ENCODE measurements around the gene GSTCD.
"Not testable (repeated sequence)": the region's sequence is repeated elsewhere in the genome, so short reads cannot be mapped to it uniquely, and the experiment has no call there.

The GSTCD gene

DNA sequence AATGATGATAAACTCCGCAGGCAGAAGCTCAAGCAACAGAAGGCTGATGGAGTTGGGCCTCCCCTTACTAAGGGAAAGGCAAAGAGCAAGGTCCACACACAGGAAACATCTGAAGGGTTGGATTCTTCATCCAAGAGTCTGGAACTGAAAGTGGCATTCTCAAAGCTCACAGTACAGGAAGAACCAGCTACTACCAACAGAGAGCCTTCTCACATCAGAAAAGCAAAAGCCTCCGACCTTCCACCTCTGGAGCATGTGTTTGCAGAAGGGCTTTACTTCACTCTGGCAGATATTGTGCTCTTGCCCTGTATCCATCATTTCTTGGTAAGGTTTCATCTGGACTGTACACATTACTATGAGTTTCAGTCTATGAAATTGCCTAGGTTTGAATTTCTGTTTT is 10.6 kb downstream of the GSTCD start:
- no peak for DNase-seq

DNA sequence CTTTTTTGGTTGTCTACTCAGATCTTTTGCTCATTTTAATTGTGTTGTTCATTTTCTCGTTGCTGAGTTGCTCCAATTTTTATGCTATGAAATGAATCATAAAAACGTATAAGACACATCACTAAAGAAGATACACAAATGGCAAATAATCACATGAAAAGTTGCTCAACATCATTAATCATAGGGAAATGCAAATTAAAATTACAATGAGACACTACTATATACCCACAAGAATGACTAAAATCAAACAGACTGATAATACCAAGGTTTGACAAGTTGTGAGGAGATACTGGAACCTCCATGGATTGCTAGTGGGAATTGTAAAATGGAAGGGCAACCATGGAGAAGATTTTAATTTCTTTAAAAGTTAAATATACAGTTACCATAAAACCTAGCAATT is 17.0 kb downstream of the GSTCD start:
- no peak for DNase-seq

DNA sequence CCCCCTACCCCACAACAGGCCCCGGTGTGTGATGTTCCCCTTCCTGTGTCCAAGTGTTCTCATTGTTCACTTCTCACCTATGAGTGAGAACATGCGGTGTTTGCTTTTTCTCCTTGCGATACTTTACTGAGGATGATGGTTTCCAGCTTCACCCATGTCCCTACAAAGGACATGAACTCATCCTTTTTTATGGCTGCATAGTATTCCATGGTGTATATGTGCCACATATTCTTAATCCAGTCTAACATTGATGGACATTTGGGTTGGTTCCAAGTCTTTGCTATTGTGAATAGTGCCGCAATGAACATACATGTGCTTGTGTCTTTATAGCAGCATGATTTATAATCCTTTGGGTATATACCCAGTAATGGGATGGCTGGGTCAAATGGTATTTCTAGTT is 21.3 kb downstream of the GSTCD start:
- not testable (repeated sequence) for DNase-seq

DNA sequence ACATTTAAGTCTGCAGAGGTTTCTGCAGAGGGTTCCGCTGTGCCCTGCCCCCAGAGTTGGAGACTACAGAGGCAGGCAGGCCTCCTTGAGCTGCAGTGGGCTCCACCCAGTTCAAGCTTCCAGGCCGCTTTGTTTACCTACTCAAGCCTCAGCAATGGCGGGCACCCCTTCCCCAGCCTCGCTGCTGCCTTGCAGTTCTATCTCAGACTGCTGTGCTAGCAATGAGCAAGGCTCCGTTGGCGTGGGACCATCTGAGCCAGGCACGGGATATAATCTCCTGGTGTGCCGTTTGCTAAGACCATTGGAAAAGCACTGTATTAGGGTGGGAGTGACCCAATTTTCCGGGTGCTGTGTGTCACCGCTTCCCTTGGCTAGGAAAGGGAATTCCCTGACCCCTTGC is 26.6 kb downstream of the GSTCD start:
- DNase-seq: not testable (repeated sequence)

DNA sequence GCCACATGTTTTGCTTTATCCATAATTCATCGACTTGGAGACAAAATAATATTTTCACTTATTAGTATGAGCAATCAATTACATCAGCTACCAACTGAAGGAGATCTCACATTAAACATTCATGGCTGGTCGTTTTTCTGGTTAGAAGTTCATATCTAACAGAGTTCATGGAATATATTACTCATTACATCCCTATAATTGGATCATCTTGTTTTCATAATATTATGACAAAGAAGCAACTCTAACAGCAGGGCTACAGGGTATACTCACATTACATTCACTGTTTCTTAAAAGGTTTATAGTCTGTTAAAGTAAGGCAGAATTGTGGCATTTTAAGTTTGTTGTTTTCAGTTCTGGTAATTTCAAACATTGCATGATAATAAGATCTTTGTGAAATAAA is 33.0 kb downstream of the GSTCD start:
- DNase-seq: peak; percentile 11

DNA sequence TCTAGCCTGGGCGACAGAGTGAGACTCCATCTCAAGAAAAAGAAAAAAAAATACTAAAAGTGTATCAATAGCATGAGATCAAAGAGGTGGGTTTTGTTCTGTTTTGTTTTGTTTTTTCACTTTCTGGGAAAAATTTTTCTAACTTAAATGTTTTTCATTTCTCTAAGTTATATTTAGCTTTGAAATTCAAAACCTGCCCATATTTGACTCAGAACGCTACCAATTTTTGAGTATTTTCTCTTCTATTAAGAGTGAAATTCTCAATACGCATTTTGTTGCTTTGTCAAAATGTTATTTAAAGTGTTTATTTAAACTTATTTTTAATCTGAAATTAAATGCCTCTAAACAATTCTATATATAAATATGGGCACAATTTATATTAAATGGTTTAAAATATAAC is 39.6 kb downstream of the GSTCD start:
- no peak for DNase-seq

DNA sequence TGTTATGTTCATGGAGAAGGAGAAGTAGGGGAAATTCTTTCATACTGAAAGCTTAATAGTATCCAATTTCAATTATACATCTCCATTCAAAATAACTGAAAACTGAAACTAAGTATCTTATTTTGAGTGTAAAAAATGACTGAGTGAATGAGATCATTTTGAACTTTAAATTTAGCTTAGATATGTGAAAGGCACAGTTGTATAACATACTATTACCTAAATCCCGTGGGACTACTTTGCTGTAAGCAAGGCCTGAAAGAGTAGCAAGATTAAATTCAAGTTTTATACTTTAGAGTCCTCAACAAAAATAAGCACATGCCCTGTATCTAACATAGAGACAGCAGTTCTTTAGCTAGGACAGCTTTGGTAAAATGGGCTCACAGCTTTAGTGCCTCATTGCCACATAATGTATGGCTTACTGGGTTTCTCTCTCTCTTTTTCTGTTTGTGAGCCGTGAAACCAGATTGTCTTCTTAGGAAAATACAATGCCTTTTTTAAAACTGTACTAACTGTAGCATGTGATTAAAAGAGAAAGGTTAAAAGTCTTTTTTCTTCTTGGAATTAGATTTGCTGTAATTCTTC is 43.2 kb downstream of the GSTCD start:
- DNase-seq: no peak

DNA sequence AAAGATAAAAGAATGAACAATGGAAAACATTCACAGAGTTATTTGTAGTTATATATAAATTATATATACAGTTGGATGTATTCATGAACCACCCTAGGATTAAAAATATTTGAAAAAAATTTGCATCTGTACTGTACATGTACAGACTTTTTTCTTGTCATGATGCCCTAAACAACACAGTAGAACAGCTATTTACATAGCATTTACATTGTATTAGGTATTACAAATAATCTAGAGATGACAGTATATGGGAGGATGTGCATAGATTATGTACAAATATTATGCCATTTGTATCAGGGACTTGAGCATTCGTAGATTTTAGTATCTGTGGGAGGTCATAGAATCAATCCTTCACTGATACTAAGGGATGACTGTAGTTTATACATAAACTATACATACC is 44.8 kb downstream of the GSTCD start:
- DNase-seq: no peak

DNA sequence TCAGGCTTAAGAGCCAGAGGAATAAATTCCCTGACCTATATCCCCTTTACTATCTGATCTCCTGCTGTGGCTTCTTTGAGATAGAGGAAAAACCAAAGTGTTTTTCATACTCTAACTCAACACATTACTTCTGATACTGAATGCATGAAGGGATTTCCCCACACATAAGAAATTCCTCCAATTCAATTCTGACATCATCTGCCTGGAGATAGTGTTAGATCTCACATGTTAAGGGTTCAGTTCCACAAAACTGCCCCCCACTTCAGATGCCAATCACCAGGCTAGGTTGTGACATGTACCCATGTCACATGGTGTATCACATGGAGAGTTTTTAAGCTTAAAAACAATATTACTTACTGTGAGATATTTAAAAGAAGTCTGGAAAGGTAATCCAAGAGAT is 46.8 kb downstream of the GSTCD start:
- DNase-seq: no peak

DNA sequence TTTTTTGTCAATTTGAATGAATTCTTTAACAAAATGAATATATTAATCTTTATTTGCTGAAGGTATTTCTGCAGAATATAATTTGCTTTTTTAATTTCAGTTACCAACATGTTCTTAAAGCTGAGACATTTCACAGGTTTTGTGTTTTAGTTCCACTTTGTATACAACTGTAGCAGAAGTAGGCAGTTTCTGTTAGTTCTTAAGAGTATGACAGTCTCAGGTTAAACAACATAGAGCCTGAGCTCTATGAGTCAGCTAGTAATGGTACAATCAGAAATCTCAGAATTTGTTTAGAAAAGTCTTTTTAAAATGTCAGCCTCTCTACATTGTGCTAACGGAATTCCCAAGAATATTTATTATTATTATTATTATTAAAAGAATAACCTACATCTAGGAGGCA is 50.4 kb downstream of the GSTCD start:
- DNase-seq: no peak

DNA sequence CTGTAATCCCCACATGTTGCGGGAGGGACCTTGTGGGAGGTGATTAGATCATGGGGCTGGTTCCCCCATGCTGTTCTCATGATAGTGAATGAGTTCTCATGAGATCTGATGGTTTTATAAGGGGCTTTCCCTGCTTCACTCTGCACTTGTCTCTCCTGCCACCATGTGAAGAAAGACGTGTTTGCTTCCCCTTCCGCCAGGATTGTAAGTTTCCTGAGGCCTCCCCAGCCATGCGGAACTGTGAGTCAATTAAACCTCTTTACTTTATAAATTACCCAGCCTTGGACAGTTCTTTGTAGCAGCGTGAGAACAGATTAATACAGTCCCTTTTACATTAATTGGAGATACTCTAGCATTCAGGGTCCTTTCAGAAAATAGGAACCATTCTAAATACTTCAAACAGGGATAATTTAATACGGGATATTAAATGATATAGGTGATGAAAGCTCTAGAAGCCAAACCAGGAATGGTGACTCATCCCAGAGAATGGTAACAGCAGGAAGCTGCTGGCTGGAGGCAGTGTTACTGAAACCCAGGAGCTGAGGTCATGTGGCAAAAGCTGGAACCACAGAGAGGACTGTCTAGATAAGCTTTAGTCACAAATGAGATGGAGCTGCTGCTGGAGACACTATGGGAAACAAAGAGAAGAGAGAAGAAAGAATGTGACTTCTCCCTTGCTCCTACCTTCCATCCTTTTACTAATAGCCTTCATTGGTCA is 57.3 kb downstream of the GSTCD start:
- peak; percentile 15 for DNase-seq

DNA sequence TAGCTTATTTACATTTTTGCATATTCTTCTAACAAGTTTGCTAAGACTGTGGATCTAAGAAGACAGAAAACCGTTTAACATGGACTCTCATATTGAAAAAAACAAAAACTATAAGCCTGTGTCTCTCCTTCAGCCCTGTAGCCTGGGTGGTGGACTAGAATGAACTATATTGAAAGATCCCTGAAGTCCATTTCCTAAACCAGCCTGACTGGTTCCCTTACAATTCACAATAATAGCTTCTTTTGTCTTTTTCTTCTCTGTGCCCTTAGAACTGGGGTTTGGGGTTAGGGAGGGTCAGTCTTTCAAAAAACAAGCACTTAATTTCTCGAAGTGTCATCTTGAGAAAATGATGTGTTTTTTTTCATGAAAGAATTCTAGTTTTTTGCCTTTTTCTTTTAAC is 59.0 kb downstream of the GSTCD start:
- no peak for DNase-seq

DNA sequence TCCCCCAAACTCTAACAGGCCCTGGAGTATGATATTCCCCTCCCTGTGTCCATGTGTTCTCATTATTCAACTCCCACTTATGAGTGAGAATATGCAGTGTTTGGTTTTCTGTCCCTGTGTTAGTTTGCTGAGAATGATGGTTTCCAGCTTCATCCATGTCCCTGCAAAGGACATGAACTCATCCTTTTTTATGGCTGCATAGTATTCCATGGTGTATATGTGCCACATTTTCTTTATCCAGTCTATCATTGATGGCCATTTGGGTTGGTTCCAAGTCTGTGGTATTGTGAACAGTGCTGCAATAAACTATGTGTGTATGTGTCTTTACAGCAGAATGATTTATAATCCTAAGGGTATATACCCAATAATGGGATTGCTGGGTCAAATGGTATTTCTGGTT is 61.9 kb downstream of the GSTCD start:
- DNase-seq: not testable (repeated sequence)

DNA sequence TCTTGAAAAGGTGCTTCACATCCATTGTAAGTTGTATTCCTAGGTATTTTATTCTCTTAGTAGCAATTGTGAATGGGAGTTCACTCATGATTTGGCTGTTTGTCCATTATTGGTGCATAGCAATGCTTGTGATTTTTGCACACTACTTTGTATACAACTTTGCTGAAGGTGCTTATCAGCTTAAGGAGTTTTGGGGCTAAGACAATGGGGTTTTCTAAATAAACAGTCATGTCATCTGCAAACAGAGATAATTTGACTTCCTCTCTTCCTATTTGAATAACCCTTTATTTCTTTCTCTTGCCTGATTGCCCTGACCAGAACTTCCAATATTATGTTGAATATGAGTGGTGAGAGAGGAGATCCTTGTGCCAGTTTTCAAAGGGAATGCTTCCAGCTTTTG is 63.5 kb downstream of the GSTCD start:
- DNase-seq: not testable (repeated sequence)

DNA sequence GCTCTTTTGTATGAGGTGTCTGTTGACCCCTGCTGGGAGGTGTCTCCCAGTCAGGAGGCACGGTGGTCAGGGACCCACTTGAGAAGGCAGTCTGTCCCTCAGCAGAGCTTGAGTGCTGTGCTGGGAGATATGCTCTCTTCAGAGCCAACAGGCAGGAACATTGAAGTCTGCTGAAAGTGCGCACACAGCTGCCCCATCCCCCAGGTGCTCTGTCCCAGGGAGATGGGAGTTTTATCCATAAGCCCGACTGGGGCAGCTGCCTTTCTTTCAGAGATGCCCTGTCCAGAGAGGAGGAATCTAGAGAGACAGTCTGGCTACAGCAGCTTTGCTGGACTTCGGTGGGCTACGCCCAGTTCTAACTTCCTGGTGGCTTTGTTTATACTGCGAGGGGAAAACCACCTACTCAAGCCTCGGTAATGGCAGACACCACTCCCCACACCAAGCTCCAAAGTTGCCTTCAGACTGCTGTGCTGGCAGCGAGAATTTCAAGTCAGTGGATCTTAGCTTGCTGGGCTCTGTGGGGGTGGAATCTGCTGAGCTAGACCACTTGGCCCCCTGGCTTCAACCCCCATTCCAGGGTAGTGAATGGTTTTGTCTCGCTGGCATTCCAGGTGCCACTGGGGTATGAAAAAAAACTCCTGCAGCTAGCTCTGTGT is 67.3 kb downstream of the GSTCD start:
- DNase-seq: not testable (repeated sequence)

DNA sequence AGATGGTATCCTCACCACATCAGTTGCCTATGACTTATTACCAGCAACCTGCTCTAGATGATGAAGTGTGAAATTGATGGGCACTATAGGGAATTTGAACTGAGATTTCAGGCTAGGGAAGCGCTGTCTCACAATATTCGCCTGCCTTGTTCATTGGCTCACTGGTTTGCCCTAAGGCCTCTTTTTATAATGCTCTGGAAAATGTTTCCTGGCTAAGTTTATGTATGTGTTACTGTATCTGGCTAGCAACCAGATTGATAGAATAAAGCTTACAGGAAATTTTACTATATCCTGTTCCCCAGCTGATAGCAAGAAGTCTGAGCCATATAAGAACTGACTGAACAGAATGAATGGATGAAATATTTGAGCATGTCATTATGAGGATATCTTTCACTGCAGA is 71.6 kb downstream of the GSTCD start:
- DNase-seq: no peak

DNA sequence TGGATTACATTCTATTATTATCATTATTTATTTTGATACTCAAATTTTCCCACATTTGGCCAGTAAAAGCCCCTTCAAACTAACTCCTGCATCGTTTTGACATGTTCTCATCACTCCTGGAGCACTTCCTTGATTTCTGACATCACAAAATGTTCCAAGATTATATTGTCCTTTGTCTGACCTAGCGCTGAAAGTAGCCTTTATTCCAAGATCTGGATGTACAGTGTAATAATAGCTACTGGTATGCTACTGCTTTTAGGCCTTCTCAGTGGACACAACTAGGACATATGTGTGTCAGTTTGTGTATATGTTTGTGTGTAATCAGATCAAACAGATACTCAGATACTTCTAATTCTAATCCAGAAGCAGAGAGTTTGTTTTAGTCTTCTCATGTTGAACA is 76.2 kb downstream of the GSTCD start:
- no peak for DNase-seq

DNA sequence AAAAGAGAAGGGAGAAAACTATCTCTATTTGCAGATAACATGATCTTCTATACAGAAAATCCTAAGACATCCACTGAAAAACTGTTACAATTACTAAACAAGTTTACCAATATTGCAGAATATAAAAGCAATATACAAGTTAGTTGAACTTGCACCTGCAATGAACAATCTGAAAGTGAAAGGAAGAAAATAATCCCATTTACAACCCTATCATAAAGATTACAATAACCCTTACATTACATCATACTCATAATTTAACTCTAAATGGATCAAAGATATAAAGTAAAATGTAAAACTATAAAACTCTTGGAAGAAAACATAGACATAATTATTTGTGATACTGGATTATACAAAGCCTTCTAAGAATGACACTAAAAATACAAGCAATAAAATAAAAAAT is 77.2 kb downstream of the GSTCD start:
- no peak for DNase-seq

DNA sequence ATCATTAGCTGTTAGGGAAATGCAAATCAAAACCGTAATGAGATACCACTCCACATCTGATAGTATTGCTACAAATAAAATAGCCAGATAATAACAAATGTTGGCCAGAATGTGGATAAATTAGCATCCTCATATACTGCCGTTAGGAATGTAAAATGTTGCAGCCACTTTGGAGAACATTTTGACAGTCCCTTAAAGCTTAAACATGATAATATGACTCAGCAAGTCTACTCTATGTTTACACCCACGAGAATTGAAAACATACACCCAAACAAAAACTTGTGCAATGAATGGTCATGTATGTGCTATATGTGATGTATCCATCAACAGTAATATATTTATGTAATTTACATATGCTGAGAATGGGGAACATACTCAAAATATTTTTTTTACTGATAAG is 78.2 kb downstream of the GSTCD start:
- no peak for DNase-seq

DNA sequence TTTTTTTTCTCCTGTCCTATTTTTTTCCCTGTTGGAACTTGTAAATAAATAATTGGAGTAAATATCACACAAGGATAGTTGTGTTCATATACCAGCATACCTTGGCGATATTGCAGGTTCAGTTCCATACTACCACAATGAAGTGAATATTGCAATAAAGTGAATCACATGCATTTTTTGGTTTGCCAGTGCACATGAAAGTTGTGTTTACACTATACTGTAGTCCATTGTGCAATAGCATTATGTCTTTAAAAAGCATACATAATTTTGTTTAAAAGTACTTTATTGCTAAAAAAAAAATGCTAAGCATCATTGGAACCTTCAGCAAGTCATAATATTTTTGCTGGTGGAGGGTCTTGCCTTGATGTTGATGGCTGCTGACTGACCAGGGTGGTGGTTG is 88.6 kb downstream of the GSTCD start:
- no peak for DNase-seq

DNA sequence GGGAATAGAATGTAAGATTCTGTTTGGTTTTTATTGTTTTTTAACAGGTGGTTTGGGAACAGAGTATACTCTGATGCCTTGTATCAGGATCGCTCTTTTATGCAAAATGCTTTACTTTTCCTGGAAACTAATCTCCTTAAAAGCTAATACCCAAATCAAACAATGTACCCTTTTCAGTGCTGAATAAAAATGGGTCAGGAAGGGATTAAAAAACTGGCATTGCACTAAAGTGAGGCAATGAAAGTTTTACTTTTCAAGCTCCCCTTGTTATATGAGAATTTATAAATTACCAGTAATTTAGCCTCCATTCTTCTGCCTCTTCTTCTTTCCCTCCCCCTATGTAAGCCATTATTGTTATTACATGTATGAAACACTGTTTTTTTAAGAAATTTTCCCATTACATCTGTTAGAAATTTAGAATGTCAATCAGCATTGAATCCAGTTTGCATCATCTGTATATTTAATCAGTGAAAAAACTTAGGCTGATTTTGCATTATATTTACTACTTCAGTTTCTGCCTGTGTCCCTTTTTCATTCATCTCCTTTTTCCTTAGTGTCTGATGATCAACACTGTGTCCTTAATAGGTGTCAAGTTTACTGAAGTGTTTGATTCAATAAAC is 97.0 kb downstream of the GSTCD start:
- no peak for DNase-seq

DNA sequence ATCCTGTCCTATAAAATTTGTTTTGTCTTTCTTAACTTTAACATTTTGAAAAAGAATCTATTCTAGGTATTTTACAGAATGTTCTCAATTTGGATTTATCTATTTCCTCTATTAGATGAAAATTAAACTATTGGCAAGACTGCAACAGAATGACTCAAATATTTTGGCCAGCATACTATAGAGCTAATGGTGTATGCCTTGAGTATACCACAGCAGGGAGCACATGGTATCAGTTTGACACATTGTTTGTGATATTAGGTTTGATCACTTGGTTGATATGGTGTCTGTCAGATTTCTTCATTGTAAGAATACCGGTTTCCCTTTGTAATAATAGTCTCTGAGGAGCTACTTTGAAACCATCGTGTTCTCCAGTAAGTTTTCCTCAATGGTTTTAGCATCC is 98.9 kb downstream of the GSTCD start:
- no peak for DNase-seq

DNA sequence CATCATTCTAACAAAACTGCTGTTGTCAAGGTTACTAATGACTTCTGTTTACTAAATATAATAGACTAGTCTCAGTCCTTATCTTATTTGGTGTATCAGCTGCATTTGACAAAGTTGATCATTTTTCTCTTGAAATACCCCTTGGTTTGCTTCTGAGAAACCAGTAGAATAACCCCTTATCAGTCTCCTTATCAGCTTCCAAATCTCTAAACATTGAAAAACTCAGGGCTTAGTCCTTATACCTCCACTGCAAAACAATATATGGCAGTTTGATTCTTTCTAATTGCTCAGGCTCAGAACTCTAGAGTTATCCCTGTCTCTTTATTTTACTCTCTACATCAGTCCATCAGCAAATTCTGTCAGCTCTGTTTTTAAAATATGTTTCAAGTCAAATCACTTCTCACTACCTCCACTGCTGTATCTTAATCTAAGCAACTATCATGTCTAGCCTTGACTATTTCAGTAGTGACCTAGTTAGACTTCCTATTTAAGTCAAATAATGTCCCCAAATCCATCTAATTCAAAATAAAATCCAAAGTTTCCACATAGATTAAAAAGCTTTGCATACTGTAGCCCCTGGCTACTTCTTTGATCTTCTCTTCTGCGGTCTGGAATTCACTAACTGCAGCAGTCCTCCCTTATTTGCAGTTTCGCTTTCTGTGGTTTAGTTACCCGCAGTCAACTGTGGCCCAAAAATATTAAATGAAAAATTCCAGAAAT is 99.6 kb downstream of the GSTCD start:
- no peak for DNase-seq

DNA sequence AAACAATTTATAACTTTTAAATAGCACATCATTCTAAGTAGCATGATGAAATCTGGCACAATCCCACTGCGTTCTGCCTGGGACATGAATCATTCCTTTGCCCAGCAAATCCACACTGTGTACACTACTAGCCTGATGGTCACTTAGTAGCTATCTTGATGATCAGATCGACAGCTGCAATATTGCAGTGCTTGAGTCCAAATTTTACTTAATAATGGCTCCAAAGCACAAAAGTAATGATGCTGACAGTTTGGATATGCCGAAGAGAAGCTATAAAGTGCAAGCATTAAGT is 100.1 kb downstream of the GSTCD start:
- DNase-seq: no peak
